ENCODE data around the gene ZRANB3.

GRCh38 chr2:135570884-135571283 lies 39.9 kb upstream of the ZRANB3 start:
- TF ChIP-seq CTCF (IDR thresholded peaks at IDR 0.05): no peak
- no peak for TF ChIP-seq POLR2A (IDR thresholded peaks at IDR 0.05)
- no peak for TF ChIP-seq EP300 (IDR thresholded peaks at IDR 0.05)

Measured in ovary (tissue), 3 donors.